ENCODE measurements around the gene RXRA. TPM values are rescaled to one million over a fixed set of nuclear protein-coding genes. Genes with fewer than 3 reads are reported as not detected.
A peak's percentile ranks its signal among the peaks of the same experiment; 100 is the strongest.

Gene RXRA
- total RNA-seq, 2 donors from 2014 or later, result 68.2 to 72.0 TPM

GRCh38 chr9:134459164-134459563 is 132.9 kb downstream of the RXRA start:
- Histone ChIP-seq H3K9me3 (no peaks in the 10 kb centered on the region), H3K4me1 (peaks cover 15% of the 10 kb centered on the region), H3K9ac (ENCODE audit: low read depth in 2 of 2, low read length in 2 of 2) (peak overlapping the region in 1 of 2 donors; percentile 5), H3K27ac (no peak overlapping the region), H3K36me3 (no peaks in the 10 kb centered on the region), H3K27me3 (no peaks in the 10 kb centered on the region), H3K4me3 (no peak overlapping the region)
- intact Hi-C loops (cut with DNase I), result no loop called here
- DNase-seq, result no peak
- TF ChIP-seq, protein P1, sequence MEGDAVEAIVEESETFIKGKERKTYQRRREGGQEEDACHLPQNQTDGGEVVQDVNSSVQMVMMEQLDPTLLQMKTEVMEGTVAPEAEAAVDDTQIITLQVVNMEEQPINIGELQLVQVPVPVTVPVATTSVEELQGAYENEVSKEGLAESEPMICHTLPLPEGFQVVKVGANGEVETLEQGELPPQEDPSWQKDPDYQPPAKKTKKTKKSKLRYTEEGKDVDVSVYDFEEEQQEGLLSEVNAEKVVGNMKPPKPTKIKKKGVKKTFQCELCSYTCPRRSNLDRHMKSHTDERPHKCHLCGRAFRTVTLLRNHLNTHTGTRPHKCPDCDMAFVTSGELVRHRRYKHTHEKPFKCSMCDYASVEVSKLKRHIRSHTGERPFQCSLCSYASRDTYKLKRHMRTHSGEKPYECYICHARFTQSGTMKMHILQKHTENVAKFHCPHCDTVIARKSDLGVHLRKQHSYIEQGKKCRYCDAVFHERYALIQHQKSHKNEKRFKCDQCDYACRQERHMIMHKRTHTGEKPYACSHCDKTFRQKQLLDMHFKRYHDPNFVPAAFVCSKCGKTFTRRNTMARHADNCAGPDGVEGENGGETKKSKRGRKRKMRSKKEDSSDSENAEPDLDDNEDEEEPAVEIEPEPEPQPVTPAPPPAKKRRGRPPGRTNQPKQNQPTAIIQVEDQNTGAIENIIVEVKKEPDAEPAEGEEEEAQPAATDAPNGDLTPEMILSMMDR (IDR thresholded peaks at IDR 0.05), result no peak

GRCh38 chr9:134459573-134459972 is 133.3 kb downstream of the RXRA start:
- H3K27ac ChIP-seq, result no peak overlapping the region
- peak overlapping the region in 1 of 2 donors; percentile 5 for H3K9ac ChIP-seq (ENCODE audit: low read depth in 2 of 2, low read length in 2 of 2)
- intact Hi-C loops (cut with DNase I), result no loop called here
- no peaks in the 10 kb centered on the region for H3K36me3 ChIP-seq
- H3K27me3 ChIP-seq, result no peaks in the 10 kb centered on the region
- H3K4me1 ChIP-seq, result peaks cover 15% of the 10 kb centered on the region
- no peak overlapping the region for H3K4me3 ChIP-seq
- no peak for DNase-seq
- no peaks in the 10 kb centered on the region for H3K9me3 ChIP-seq
- TF ChIP-seq, protein P1 (IDR thresholded peaks at IDR 0.05), result no peak

GRCh38 chr9:134460206-134460605 is 134.0 kb downstream of the RXRA start:
- Histone ChIP-seq H3K9ac (ENCODE audit: low read depth in 2 of 2, low read length in 2 of 2) (no peak overlapping the region), H3K4me3 (no peak overlapping the region), H3K36me3 (no peaks in the 10 kb centered on the region), H3K9me3 (no peaks in the 10 kb centered on the region), H3K27ac (no peak overlapping the region), H3K4me1 (peaks cover 15% of the 10 kb centered on the region), H3K27me3 (no peaks in the 10 kb centered on the region)
- intact Hi-C loops (cut with DNase I), result no loop called here
- TF ChIP-seq, protein P1 (IDR thresholded peaks at IDR 0.05), result no peak
- DNase-seq, result no peak

GRCh38 chr9:134460896-134461295 is 134.6 kb downstream of the RXRA start:
- H3K27me3 ChIP-seq, result no peaks in the 10 kb centered on the region
- H3K4me3 ChIP-seq, result no peak overlapping the region
- intact Hi-C loops (cut with DNase I), result no loop called here
- no peaks in the 10 kb centered on the region for H3K36me3 ChIP-seq
- no peaks in the 10 kb centered on the region for H3K9me3 ChIP-seq
- H3K27ac ChIP-seq, result no peak overlapping the region
- DNase-seq, result peak; percentile 34
- H3K4me1 ChIP-seq, result peaks cover 11% of the 10 kb centered on the region
- no peak overlapping the region for H3K9ac ChIP-seq (ENCODE audit: low read depth in 2 of 2, low read length in 2 of 2)
- TF ChIP-seq, protein P1 (IDR thresholded peaks at IDR 0.05), result no peak

- Histone ChIP-seq H3K4me1 (peaks cover 5% of the 10 kb centered on the region), H3K4me3 (no peak overlapping the region), H3K36me3 (no peaks in the 10 kb centered on the region), H3K27ac (no peak overlapping the region), H3K9me3 (no peaks in the 10 kb centered on the region), H3K27me3 (no peaks in the 10 kb centered on the region), H3K9ac (ENCODE audit: low read depth in 2 of 2, low read length in 2 of 2) (no peak overlapping the region)
- no peak for DNase-seq
- intact Hi-C loops (cut with DNase I), result no loop called here
- TF ChIP-seq, protein P1 (IDR thresholded peaks at IDR 0.05), result no peak
Observed at GRCh38 chr9:134461426-134461982, 135.2 kb downstream of the RXRA start.
